ENCODE measurements around the gene TNRC6C. TPM values are rescaled to one million over a fixed set of nuclear protein-coding genes. Genes with fewer than 3 reads are reported as not detected.
A peak's percentile ranks its signal among the peaks of the same experiment; 100 is the strongest.

The TNRC6C gene
- total RNA-seq, 1 experiment from 2014 or later = 2.7 TPM

DNA sequence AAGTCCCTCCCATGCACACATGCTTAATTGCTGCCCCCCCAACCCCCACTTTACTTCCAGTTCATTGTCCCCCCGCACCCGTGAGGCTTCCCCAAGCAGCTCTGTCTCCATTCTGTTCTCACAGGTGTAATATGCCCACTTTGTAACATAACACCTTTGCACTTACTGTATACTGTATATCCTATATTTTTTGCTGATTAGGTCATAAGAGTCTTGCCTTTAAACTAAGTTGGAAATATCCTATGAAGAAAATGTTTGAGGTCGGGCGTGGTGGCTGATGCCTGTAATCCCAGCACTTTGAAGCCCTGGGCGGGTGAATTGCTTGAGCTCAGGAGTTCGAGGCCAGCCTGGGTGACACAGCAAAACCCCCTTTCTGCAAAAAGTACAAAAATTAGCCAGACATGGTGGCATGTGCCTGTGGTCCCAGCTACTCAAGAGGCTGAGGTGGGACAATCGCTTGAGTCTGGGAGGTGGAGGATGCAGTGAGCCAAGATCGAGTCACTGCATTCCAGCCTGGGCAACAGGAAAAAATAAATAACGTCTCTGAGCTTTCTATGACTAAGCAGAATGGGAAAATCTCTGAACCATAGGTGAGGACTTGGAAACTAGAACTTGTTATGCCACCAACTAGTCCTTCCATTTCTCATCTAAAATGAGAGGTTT is 76.1 kb downstream of the TNRC6C start:
- DNase-seq (ENCODE audit: low spot score) = no peak
- in situ Hi-C loops (cut with HindIII; ENCODE audit: low sequenced_read_pairs) = no loop called here

DNA sequence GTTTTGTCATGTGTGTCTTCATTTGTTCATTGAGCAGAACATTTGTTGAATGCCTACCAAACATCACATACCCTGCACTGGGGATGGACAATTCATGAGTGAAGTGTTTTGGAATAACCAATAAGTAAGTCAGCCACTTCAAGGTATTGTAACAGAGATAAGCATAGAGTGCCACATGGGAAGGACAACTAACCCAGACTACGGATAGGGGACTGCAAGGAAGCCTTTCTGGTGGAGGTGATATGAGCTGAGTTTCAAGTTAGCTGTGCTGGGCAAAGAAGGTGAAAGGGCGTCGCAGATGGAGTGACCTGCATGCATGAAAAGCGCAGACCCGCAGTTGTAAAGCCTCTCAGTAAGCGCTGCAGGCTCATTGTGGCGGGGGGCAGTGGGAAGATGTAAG is 78.8 kb downstream of the TNRC6C start:
- no peak for DNase-seq (ENCODE audit: low spot score)
- in situ Hi-C loops (cut with HindIII; ENCODE audit: low sequenced_read_pairs) = no loop called here

DNA sequence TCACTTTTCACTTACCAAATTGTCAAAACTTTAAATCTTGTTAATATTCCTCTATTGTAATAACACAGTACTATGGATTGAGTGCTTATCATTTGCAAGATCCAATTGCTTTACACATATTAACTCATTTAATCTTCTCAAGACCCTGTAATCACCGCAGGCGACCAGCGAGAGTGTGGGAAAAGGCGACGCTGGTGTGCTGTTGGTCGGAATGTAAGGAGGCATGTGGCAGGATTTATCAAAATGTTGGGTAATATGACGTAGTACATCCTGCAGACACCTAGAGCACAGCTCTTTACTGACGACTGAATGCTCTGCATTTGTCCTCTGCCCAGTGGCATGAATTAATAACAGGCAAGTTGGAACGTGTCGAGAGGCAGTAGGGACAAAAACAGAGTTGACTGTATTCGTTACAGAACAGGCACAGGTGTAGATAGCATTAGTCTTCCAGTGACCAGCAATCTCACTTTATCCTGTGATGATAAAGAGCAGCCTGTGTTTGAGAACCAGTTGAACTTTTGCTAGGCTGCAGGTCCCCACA is 80.3 kb downstream of the TNRC6C start:
- in situ Hi-C loops (cut with HindIII; ENCODE audit: low sequenced_read_pairs) = no loop called here
- no peak for DNase-seq (ENCODE audit: low spot score)

DNA sequence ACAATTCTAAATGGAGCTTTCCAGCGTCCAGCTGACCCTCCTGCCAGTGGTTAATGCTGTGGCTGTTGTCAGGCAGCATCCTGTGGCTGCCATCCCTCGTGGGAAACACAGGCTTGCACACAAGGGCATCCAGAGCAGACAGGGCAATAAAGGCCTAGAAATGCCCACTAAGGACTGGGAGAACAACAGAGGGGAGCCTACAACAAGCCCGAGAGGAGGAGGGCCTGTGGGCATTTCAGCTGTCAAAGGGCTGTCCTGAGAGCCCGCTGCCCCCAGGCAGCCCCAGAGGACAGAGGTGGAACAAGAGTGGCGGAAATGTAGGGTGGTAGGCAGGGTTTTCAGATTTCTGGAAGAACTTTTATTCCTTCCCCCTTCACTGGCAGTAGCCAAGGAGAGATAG is 81.1 kb downstream of the TNRC6C start:
- in situ Hi-C loops (cut with HindIII; ENCODE audit: low sequenced_read_pairs) = no loop called here
- no peak for DNase-seq (ENCODE audit: low spot score)

DNA sequence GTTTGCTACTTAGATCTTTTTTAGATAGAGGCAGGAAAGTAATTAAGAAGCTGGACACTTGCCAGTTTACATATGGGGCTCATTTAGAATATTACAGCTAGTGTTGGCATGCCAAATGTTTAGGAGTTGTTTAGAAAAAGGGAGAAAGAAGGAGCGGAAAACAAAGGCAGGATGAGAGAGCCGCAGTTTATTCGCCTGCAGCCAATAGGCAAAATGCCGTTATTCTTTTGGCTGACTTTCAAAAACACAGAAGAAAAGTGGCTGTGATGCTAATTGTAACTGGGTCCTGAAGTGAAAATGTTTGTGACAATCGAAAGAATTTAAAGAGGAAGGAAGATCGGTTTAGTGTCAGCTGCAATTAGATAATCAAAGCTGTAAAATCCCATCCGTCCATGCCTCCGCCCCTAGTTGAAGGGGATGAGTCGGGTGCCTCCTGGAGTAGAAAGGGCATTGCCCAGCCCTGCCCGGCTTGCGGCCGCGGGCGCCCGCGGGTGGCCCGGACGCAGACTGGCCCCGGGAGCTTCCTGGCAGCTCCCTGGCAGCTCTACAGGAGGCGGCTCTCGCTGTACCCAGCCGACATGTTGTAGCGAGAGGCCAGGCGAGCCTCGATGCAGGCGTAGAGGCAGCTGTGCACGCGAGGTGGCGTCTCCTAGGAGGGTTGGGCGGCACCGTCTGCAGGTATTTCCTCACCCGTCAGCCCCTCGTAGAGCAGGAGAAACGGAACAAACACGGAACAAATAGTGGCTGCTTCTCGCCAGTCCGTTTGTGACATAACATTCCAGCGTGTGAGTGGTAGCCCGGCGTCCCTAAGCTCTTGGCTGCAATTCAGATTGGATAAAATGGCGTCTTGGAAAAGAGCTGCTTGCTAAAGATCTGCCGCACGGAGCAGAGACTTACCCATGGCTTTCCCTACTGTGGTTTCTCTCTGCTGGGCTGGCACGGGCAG is 82.2 kb downstream of the TNRC6C start:
- in situ Hi-C loops (cut with HindIII; ENCODE audit: low sequenced_read_pairs) = no loop called here

DNA sequence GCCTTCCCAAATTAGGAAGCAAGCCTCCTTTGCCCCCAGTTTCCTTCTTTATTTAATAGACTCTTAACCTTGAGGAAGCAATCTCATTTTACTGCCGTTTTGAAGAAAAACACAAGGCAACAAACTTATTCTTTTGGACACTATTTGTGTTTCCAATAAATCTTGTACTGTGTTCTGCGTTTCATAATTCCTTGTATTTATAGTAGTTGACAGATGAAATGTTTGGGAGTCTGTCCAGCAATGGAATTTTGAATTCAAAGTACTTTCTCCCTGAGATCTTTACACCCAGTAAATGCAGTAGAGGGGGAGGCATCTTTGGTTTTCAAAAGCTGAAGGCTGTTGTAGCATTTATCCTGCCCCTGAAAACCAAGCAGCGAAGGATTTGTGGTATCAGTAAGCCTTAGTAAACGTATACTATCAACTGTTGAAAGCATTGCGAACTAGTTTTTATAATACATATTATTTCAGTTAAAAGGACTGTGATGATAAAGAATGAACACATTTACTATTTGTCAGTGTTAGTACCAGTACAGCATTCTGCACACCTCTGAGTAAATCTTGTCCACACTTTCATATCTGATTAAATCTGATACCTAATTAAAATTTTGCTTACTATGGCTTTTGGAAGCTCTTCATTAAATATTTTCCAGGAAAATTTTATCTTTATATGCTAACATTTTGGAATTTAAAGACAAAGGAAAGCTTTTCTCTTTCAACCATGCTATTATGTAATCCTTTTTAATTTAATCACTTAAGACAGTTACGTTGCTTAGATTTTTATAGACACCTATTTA is 83.1 kb downstream of the TNRC6C start:
- in situ Hi-C loops (cut with HindIII; ENCODE audit: low sequenced_read_pairs) = no loop called here
- no peak for DNase-seq (ENCODE audit: low spot score)

More for the DNA sequence above, 82.2 kb downstream of the TNRC6C start:
- DNase-seq (ENCODE audit: low spot score) = peak; percentile 84

DNA sequence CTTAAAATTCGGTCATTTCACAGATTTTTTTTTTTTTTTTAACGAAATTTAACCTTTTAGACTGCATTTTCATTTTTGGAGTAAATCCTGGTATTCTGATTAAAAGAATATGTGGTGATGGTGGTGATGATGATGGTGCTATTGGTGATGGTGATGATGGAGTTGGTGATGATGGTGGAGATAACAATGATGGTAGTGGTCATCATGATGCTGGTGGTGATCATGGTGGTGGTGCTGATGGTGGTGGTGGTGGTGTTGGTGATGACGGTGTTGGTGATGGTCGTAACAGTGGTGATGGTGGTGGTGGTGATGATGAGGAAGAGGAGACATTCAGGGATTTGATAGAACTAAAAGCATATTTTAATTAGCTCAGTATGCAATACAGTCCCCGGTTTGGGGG is 84.0 kb downstream of the TNRC6C start:
- in situ Hi-C loops (cut with HindIII; ENCODE audit: low sequenced_read_pairs) = no loop called here
- no peak for DNase-seq (ENCODE audit: low spot score)

DNA sequence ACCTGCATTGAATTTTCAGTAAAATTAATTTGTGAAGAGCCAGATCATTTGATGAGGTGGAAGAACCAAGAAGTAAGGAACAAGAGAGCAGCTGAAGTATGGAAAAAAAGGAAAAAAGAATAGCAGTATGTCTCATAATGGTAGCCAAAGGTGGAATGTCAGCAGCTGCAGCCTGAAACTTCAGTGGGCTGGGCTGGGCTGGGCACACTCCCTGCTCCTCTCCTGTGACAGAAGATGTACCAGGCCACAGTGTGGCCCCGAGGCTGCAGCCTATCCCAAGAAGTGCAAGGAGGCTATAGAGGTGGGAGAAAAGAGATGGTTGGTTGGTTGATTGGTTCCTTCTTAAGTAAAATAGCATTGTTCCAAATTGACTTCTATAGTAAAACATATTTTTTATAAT is 84.5 kb downstream of the TNRC6C start:
- in situ Hi-C loops (cut with HindIII; ENCODE audit: low sequenced_read_pairs) = no loop called here
- no peak for DNase-seq (ENCODE audit: low spot score)

DNA sequence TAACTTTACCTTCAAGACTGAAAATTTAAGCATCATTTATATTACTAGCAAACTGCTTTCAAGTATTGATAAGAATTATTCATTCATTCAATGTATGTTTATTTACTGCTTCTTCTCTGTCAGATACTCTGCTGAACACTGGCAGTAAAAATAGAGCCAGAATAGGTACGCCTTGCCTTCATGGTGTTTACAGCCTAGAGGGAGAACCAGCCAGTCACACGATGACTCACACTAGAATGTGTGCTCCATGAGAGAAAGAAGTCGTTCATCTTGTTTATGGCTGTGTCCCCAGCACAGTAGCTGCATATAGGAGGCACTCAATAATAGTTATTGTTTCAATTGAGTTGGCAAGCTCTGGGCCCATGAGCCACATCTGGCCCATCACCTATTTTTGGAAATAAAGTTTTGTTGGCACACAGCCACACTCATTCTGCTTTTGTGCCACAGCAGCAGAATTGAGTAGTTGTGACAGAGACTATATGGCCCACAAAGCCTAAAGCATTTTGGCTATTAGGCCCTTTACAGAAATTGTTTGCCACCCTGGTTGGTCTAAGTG is 85.9 kb downstream of the TNRC6C start:
- DNase-seq (ENCODE audit: low spot score) = no peak
- in situ Hi-C loops (cut with HindIII; ENCODE audit: low sequenced_read_pairs) = no loop called here

DNA sequence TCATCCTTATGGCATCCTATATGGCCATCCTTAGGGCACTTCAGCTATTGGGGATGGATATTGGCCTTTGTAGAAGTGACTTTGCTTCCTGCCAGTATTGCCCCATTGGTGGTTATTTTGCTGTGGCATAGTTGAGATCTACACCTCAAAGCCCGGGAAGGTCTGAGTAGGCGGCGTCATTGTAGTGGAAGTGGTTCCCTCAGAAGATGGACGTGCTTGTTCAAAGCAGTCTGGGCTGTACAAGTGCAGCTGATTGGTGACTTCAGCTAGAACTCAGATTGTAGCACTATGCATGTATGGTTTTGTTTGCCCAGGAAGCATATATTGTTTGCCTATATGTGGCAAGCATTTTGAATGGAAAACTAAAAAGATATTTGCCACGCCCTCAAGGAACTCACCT is 86.8 kb downstream of the TNRC6C start:
- DNase-seq (ENCODE audit: low spot score) = no peak
- in situ Hi-C loops (cut with HindIII; ENCODE audit: low sequenced_read_pairs) = no loop called here

DNA sequence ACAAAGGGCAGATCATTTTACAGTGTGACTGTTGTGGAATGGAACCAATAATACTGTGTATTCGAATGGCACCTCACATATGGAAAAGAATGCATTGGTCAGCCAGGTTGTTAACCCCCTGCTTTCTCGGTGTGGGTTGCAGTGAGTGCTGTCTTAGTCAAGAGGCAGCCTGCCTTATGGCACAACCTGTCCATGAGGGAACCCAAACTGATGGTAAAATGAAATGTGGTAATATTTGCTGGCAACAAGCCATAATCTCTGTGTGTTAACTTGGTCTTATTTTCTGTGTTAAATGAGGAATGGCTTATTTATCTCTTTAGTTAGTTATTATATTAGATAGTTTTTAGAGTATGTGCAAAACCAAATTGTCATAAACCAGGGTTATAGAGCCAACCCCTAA is 88.4 kb downstream of the TNRC6C start:
- peak; percentile 61 for DNase-seq (ENCODE audit: low spot score)
- in situ Hi-C loops (cut with HindIII; ENCODE audit: low sequenced_read_pairs) = no loop called here

DNA sequence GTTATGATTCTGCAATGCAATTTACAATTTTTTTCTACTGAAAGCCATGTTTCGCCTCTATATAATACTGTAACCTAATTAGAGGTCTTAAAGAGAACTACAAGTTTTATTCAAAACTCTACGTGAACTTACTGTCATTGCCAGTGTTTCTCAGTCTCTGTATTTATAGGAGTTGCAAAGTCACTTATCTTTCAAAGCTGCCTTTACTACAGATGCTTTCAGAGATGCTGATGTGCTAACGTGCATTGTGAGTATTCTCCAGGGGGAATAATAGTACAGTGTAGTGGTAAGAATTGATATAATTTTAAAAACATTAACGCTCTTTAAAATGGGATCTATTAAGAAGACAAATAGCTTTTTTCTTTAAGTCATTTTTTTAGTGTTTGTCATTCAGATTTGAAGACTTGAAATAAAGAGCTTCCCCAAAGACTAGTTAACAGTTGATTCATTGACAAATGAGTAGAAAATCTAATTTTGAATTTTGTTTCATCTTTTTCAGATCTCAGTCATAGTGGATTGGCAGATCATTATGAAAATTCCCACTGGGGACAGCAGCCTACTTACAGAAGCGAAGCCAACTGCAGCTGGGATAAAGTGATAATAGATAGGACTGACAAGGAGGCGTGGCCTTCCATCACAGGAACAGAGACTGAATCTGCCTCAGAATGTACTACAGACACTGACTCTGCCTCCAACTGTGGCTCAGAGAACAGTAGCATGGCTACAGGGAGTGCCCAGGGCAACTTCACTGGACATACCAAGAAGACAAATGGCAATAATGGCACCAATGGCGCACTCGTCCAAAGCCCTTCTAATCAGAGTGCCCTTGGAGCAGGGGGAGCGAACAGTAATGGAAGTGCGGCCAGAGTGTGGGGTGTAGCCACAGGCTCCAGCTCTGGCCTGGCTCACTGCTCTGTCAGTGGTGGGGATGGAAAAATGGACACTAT is 90.1 kb downstream of the TNRC6C start:
- in situ Hi-C loops (cut with HindIII; ENCODE audit: low sequenced_read_pairs) = no loop called here
- DNase-seq (ENCODE audit: low spot score) = no peak

DNA sequence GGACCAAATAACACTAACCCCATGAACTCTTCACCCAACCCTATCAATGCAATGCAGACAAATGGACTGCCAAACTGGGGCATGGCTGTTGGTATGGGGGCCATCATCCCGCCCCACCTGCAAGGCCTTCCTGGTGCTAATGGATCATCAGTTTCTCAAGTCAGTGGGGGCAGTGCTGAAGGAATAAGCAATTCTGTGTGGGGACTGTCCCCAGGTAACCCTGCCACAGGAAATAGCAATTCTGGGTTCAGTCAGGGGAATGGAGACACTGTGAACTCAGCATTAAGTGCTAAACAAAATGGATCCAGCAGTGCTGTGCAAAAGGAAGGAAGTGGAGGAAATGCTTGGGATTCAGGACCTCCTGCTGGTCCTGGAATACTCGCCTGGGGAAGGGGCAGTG is 91.1 kb downstream of the TNRC6C start:
- in situ Hi-C loops (cut with HindIII; ENCODE audit: low sequenced_read_pairs) = no loop called here
- DNase-seq (ENCODE audit: low spot score) = no peak

DNA sequence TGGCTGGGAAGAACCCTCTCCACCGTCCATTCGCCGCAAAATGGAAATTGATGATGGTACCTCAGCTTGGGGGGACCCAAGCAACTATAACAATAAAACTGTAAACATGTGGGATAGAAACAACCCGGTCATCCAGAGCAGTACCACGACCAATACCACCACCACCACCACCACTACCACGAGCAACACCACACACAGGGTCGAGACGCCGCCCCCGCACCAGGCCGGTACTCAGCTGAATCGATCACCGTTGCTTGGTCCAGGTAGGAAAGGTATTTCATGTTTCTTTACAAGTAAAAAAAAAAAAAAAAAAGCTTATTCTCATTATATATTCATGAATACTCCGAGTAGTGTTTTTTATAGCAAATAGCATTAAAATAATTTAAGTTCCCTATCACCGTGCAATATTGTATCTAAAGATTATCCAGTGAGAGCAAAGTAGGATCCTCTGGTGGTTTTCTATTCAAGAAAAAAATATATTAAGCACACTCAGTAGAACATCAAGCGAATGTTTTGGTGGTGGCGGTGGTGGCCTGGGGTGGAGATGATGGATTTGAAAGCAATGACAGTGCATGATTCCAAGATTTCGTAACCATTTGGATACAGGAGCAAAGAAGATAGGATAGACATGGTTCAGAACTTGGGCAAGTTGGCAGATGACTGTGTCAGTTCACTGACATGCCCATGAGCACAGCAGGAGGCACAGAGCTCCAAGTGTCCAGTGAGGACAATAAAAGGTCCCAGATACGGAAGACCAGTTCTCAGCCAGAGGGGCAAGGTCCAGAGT is 92.9 kb downstream of the TNRC6C start:
- DNase-seq (ENCODE audit: low spot score) = no peak
- in situ Hi-C loops (cut with HindIII; ENCODE audit: low sequenced_read_pairs) = no loop called here

DNA sequence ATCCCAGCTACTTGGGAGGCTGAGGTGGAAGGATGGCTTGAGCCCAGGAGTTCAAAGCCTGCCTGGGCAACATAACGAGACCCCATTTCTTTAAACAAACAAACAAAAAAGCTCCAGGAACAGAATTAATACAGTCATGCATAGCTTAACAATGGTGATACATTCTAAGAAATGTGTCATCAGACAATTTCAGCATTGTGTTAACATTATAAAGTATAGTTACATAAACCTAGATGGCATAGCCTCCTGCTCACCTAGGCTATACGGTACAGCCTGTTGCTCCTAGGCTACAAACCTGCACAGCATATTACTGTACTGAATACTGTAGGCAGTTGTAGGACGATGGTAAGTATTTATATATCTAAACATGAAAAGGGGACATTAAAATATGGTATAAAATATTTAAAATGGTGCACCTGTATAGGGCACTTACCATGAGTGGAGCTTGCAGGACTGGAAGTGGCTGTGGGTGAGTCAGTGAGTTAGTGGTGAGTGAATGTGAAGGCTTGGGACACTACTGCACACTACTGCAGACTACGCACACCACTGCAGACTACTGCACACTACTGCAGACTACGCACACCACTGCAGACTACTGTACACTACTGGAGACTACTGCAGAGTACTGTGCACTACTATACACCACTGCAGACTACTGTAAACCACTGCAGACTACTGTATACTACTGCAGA is 95.4 kb downstream of the TNRC6C start:
- no peak for DNase-seq (ENCODE audit: low spot score)
- in situ Hi-C loops (cut with HindIII; ENCODE audit: low sequenced_read_pairs) = no loop called here

DNA sequence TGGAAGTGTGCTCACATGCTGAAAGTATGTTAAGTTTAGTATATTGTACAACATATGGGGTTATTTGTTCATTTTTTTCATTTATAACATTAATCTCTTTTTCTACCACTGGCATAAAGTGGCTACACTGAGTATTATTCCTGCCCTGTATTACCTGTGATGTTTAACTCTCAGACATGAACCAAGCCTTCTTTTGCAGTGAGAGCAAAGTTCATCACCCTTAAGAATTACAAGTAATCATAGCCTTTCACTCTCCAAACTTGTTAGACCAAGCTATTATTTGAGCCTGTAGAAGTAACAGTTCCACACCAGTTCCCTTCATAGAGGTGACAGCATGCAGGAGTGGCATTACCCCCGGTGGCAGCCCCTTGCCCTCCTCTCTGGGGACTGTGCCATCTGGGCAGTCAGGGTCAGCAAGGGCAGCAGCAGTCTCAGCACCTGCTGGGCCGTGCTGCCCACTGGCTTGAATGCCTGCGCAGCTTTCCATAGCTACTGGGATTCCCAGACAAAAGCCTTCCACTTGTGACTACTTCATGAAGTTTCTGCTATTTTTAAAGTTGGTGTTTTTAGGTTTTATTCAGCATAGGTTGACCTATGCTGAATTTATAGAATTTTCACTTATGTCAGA is 98.7 kb downstream of the TNRC6C start:
- in situ Hi-C loops (cut with HindIII; ENCODE audit: low sequenced_read_pairs) = no loop called here

DNA sequence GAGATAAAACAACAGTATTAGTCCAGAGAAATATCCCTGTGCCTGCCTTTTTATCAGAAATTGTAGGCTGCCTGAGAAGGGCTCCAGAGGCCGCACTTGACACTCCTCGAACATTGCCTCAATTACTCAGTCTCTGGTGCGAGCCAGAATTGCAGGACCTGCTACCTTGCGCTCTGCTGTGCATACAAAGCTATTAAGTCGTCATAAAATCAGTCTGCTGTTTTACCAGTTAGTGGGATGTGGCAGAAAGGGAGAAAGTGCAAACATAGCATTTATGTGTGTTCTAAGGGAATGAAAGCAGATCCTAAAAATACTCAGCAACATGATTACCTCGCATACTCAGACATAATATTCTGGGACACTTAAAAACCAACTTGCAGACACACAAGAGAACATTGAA is 99.5 kb downstream of the TNRC6C start:
- in situ Hi-C loops (cut with HindIII; ENCODE audit: low sequenced_read_pairs) = no loop called here
- DNase-seq (ENCODE audit: low spot score) = no peak

More for the DNA sequence above, 98.7 kb downstream of the TNRC6C start:
- no peak for DNase-seq (ENCODE audit: low spot score)
